Astrocyte of the cerebellum (primary cell): Measurements from ENCODE around the gene MCCD1.
"Not testable (repeated sequence)": the region's sequence is repeated elsewhere in the genome, so short reads cannot be mapped to it uniquely, and the experiment has no call there.

ENCODE experiments used
- DNase-seq: peaks from one replicate; pipeline ENCODE4 v3.0.0-alpha.2; 2011; ENCODE audit warnings: low read depth
- H3K4me3 ChIP-seq: 2 replicates; pipeline ENCODE4 v1.5.1; 2011; ENCODE audit warnings: mild to moderate bottlenecking, low read depth, low read length, moderate library complexity
- CTCF ChIP-seq: IDR thresholded peaks from 2 replicates; pipeline ENCODE4 v1.5.1; 2012; ENCODE audit warnings: low read length, low read depth, moderate library complexity, mild to moderate bottlenecking; ENCODE audit errors: missing control alignments
- in situ Hi-C: cut with HindIII; loops from 2 replicates; pipeline ENCODE4 v1.10.0; 2017; ENCODE audit warnings: low sequenced_read_pairs

The MCCD1 gene

GRCh38 chr6:31528821-31529328 is at the start of gene MCCD1:
MCCD1 (plus strand) TSS chr6:31528962; CDS start chr6:31529015, 53 bp downstream.
- in situ Hi-C loops = no loop called here

GRCh38 chr6:31479151-31479932 is 49.4 kb upstream of the MCCD1 start:
- in situ Hi-C loops = no loop called here
- no peak for DNase-seq
- H3K4me3 ChIP-seq = no peak overlapping the region
- no peak for TF ChIP-seq CTCF

More at GRCh38 chr6:31528821-31529328, at the start of gene MCCD1:
- no peak for DNase-seq
- no peak within 1 kb of the TSS for H3K4me3 ChIP-seq
- TF ChIP-seq CTCF = no peak

- in situ Hi-C loops = no loop called here
- H3K4me3 ChIP-seq = no peak overlapping the region
- no peak for DNase-seq
- no peak for TF ChIP-seq CTCF
Measured at GRCh38 chr6:31479933-31480535, 48.7 kb upstream of the MCCD1 start.

- in situ Hi-C loops = no loop called here
- TF ChIP-seq CTCF = no peak
- H3K4me3 ChIP-seq = no peak overlapping the region
- no peak for DNase-seq
Measured at GRCh38 chr6:31480574-31480973, 48.2 kb upstream of the MCCD1 start.

GRCh38 chr6:31483392-31483791 is 45.4 kb upstream of the MCCD1 start:
- in situ Hi-C loops = no loop called here
- DNase-seq = no peak
- H3K4me3 ChIP-seq = no peak overlapping the region
- no peak for TF ChIP-seq CTCF

GRCh38 chr6:31485055-31485454 is 43.7 kb upstream of the MCCD1 start:
- TF ChIP-seq CTCF = no peak
- no peak overlapping the region for H3K4me3 ChIP-seq
- in situ Hi-C loops = no loop called here
- DNase-seq = no peak

GRCh38 chr6:31486065-31486837 is 42.5 kb upstream of the MCCD1 start:
- H3K4me3 ChIP-seq, in situ Hi-C loops, DNase-seq: not testable (repeated sequence)

- DNase-seq, in situ Hi-C loops, H3K4me3 ChIP-seq: not testable (repeated sequence)
Measured at GRCh38 chr6:31487674-31488073, 41.1 kb upstream of the MCCD1 start.
